ENCODE measurements around the gene KRT76. TPM values are rescaled to one million over a fixed set of nuclear protein-coding genes. Genes with fewer than 3 reads are reported as not detected.

The KRT76 gene
- total RNA-seq, 6 experiments from 2014 or later = not detected

DNA sequence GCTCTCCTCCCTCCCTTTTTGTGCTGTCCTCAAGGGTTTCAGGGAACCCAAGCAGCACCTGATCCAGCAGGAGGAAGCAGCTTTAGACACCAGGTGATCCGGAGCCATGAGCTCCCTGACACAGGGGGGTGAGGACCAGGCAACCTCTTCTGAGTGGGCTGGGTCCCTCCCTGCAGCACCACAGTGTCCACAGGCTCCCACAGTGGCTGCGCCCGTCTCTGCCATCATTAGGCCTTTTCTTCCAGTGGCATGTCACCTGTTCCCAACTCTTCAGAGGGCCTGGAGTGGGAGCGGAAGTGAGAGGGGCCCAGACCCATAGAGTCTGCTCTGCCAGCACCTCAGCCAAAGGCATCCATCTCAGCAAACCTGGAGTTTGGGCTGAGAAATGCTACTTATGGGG, 421 bp upstream of the KRT76 start:
- H3K4me1 Mint-ChIP-seq (ENCODE audit: low read depth) = no peaks in the 10 kb centered on the region
- H3K27ac Mint-ChIP-seq = no peak overlapping the region
- no peak for DNase-seq
- TF ChIP-seq, protein P1, sequence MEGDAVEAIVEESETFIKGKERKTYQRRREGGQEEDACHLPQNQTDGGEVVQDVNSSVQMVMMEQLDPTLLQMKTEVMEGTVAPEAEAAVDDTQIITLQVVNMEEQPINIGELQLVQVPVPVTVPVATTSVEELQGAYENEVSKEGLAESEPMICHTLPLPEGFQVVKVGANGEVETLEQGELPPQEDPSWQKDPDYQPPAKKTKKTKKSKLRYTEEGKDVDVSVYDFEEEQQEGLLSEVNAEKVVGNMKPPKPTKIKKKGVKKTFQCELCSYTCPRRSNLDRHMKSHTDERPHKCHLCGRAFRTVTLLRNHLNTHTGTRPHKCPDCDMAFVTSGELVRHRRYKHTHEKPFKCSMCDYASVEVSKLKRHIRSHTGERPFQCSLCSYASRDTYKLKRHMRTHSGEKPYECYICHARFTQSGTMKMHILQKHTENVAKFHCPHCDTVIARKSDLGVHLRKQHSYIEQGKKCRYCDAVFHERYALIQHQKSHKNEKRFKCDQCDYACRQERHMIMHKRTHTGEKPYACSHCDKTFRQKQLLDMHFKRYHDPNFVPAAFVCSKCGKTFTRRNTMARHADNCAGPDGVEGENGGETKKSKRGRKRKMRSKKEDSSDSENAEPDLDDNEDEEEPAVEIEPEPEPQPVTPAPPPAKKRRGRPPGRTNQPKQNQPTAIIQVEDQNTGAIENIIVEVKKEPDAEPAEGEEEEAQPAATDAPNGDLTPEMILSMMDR (IDR thresholded peaks at IDR 0.05) = no peak
- no peak overlapping the region for H3K4me3 Mint-ChIP-seq
- H3K27me3 Mint-ChIP-seq (ENCODE audit: insufficient read depth) = peaks cover 49% of the 10 kb centered on the region
- H3K9me3 Mint-ChIP-seq = no peaks in the 10 kb centered on the region
- no peaks in the 10 kb centered on the region for H3K36me3 Mint-ChIP-seq (ENCODE audit: low read depth)

GRCh38 chr12:52776435-52776834, 710 bp downstream of the KRT76 start:
- TF ChIP-seq, protein P1 (IDR thresholded peaks at IDR 0.05) = no peak
- Mint-ChIP-seq H3K27ac (no peak overlapping the region), H3K36me3 (ENCODE audit: low read depth) (no peaks in the 10 kb centered on the region), H3K9me3 (no peaks in the 10 kb centered on the region), H3K4me3 (no peak overlapping the region), H3K27me3 (ENCODE audit: insufficient read depth) (peaks cover 53% of the 10 kb centered on the region), H3K4me1 (ENCODE audit: low read depth) (no peaks in the 10 kb centered on the region)
- DNase-seq = no peak

GRCh38 chr12:52774629-52775250, 2.4 kb downstream of the KRT76 start:
- Mint-ChIP-seq H3K36me3 (ENCODE audit: low read depth) (no peaks in the 10 kb centered on the region), H3K4me1 (ENCODE audit: low read depth) (no peaks in the 10 kb centered on the region), H3K27me3 (ENCODE audit: insufficient read depth) (peaks cover 50% of the 10 kb centered on the region), H3K4me3 (no peak overlapping the region), H3K9me3 (no peaks in the 10 kb centered on the region), H3K27ac (no peak overlapping the region)
- TF ChIP-seq, protein P1 (IDR thresholded peaks at IDR 0.05) = no peak
- no peak for DNase-seq

GRCh38 chr12:52772772-52773171, 4.4 kb downstream of the KRT76 start:
- TF ChIP-seq, protein P1 (IDR thresholded peaks at IDR 0.05) = no peak
- no peak overlapping the region for H3K4me3 Mint-ChIP-seq
- no peak for DNase-seq
- no peak overlapping the region for H3K27ac Mint-ChIP-seq
- no peaks in the 10 kb centered on the region for H3K36me3 Mint-ChIP-seq (ENCODE audit: low read depth)
- H3K27me3 Mint-ChIP-seq (ENCODE audit: insufficient read depth) = peaks cover 55% of the 10 kb centered on the region
- H3K9me3 Mint-ChIP-seq = no peaks in the 10 kb centered on the region
- H3K4me1 Mint-ChIP-seq (ENCODE audit: low read depth) = no peaks in the 10 kb centered on the region

- H3K27me3 Mint-ChIP-seq (ENCODE audit: insufficient read depth) = peaks cover 53% of the 10 kb centered on the region
- H3K9me3 Mint-ChIP-seq = no peaks in the 10 kb centered on the region
- DNase-seq = no peak
- no peak overlapping the region for H3K27ac Mint-ChIP-seq
- H3K4me3 Mint-ChIP-seq = no peak overlapping the region
- H3K4me1 Mint-ChIP-seq (ENCODE audit: low read depth) = no peaks in the 10 kb centered on the region
- TF ChIP-seq, protein P1 (IDR thresholded peaks at IDR 0.05) = no peak
- no peaks in the 10 kb centered on the region for H3K36me3 Mint-ChIP-seq (ENCODE audit: low read depth)
These were observed 5.0 kb downstream of the KRT76 start for GRCh38 chr12:52772188-52772587.
